ENCODE results near the gene PEAR1.

GRCh38 chr1:156864796-156865195 lies 28.7 kb upstream of the PEAR1 start:
- TF ChIP-seq CTCF (conservative IDR thresholded peaks at IDR 0.05 in 1 of 2, IDR thresholded peaks at IDR 0.05 in 1 of 2; ENCODE audit: extremely low read depth in 1 of 2, insufficient read depth in 1 of 2, low read depth in 1 of 2, low read length in 2 of 2): no peak
- TF ChIP-seq EZH2 (IDR thresholded peaks at IDR 0.05; ENCODE audit: borderline replicate concordance, low read length): no peak

Measured in mammary epithelial cell (primary cell).